Suprapubic skin (tissue), 4 donors: ENCODE measurements around the gene FERMT2. TPM values are rescaled to one million over a fixed set of nuclear protein-coding genes. Genes with fewer than 3 reads are reported as not detected.

ENCODE experiments used
- DNase-seq, 2 donors: peaks; one replicate each; pipeline ENCODE4 v3.0.0-alpha.2; 2019; ENCODE audit warnings: low spot score in 2 of 2
- H3K27ac ChIP-seq: fragments of 200-600 bp; sonication (generic); one replicate; pipeline ENCODE4 v1.5.1; 2019
- H3K27me3 ChIP-seq: fragments of 200-600 bp; sonication (generic); one replicate; pipeline ENCODE4 v1.5.1; 2019
- H3K36me3 ChIP-seq: fragments of 200-600 bp; sonication (generic); one replicate; pipeline ENCODE4 v1.5.1; 2019
- H3K4me1 ChIP-seq: fragments of 200-600 bp; sonication (generic); one replicate; pipeline ENCODE4 v1.5.1; 2019
- H3K4me3 ChIP-seq: fragments of 200-600 bp; sonication (generic); one replicate; pipeline ENCODE4 v1.5.1; 2019; ENCODE audit warnings: mild to moderate bottlenecking
- H3K9me3 ChIP-seq: fragments of 200-600 bp; sonication (generic); one replicate; pipeline ENCODE4 v1.5.1; 2019
- CTCF ChIP-seq, 2 donors: fragments of 200-600 bp in 1 of 2; fragments of 450-650 bp in 1 of 2; sonication (generic) in 1 of 2; IDR thresholded peaks; one replicate each; pipeline ENCODE4 v1.5.1; 2016 to 2019; ENCODE audit warnings: antibody characterized with exemption in 2 of 2, mild to moderate bottlenecking in 1 of 2, moderate library complexity in 1 of 2
- EP300 ChIP-seq: sonication (generic); formaldehyde crosslinking; IDR thresholded peaks from one replicate; pipeline ENCODE4 v1.6.1; 2017; ENCODE audit warnings: antibody characterized with exemption
- POLR2A ChIP-seq, 2 donors: fragments of 450-650 bp; IDR thresholded peaks; one replicate each; pipeline ENCODE4 v1.6.1; 2017; ENCODE audit warnings: antibody characterized with exemption in 2 of 2, mild to moderate bottlenecking in 2 of 2, moderate library complexity in 2 of 2
- POLR2AphosphoS5 ChIP-seq, 3 donors: sonication (generic); formaldehyde crosslinking; IDR thresholded peaks; one replicate each; pipeline ENCODE4 v1.6.1; 2017; ENCODE audit warnings: antibody characterized with exemption in 3 of 3
- WGBS: methylation state at CpG from one replicate; pipeline ENCODE4 v1.1.5; 2018; 5-methylcytosine and 5-hydroxymethylcytosine counted together
- total RNA-seq, 4 donors: library from RNA; depleted of rRNA; stranded (reverse); fragments of >200 nt; gene quantifications; one replicate each; pipeline ENCODE4 v1.1.0, GENCODE V29; 2016

Gene FERMT2
- total RNA-seq, 4 donors from 2014 or later, result 9.1 to 17.7 (median 15.1) TPM

- no peaks in the 10 kb centered on the region for H3K36me3 ChIP-seq
- H3K27ac ChIP-seq, result peak overlapping the region; percentile 3
- H3K27me3 ChIP-seq, result no peaks in the 10 kb centered on the region
- H3K4me3 ChIP-seq, result no peak overlapping the region
- TF ChIP-seq POLR2A (IDR thresholded peaks at IDR 0.05) (no peak), EP300 (no peak), CTCF (IDR thresholded peaks at IDR 0.05) (no peak), POLR2AphosphoS5 (IDR thresholded peaks at IDR 0.05) (no peak)
- H3K9me3 ChIP-seq, result no peaks in the 10 kb centered on the region
- 64% methylated on average over 3 of the region's 3 CpGs for WGBS
- no peak for DNase-seq
- H3K4me1 ChIP-seq, result no peaks in the 10 kb centered on the region
Measured at GRCh38 chr14:52906141-52906601, 44.7 kb downstream of the FERMT2 start.

- Histone ChIP-seq H3K9me3 (no peaks in the 10 kb centered on the region), H3K27me3 (no peaks in the 10 kb centered on the region), H3K36me3 (no peaks in the 10 kb centered on the region), H3K4me3 (no peak overlapping the region), H3K27ac (no peak overlapping the region), H3K4me1 (peaks cover 5% of the 10 kb centered on the region)
- DNase-seq, result no peak
- 50% methylated on average over 2 of the region's 2 CpGs for WGBS
- TF ChIP-seq CTCF (IDR thresholded peaks at IDR 0.05) (no peak), POLR2AphosphoS5 (IDR thresholded peaks at IDR 0.05) (no peak), POLR2A (IDR thresholded peaks at IDR 0.05) (no peak), EP300 (no peak)
Measured at GRCh38 chr14:52902971-52903619, 47.8 kb downstream of the FERMT2 start.

GRCh38 chr14:52901357-52901980 lies 49.4 kb downstream of the FERMT2 start:
- H3K4me3 ChIP-seq, result no peak overlapping the region
- no peaks in the 10 kb centered on the region for H3K27me3 ChIP-seq
- peaks cover 5% of the 10 kb centered on the region for H3K4me1 ChIP-seq
- TF ChIP-seq EP300 (no peak), POLR2AphosphoS5 (IDR thresholded peaks at IDR 0.05) (no peak), POLR2A (IDR thresholded peaks at IDR 0.05) (no peak)
- no peaks in the 10 kb centered on the region for H3K36me3 ChIP-seq
- DNase-seq, result no peak
- 65% methylated on average over 4 of the region's 4 CpGs for WGBS
- no peaks in the 10 kb centered on the region for H3K9me3 ChIP-seq
- H3K27ac ChIP-seq, result no peak overlapping the region

GRCh38 chr14:52900731-52901130 lies 50.1 kb downstream of the FERMT2 start:
- no peak overlapping the region for H3K27ac ChIP-seq
- TF ChIP-seq POLR2AphosphoS5 (IDR thresholded peaks at IDR 0.05), result no peak
- TF ChIP-seq POLR2A (IDR thresholded peaks at IDR 0.05), result no peak
- no peak for TF ChIP-seq CTCF (IDR thresholded peaks at IDR 0.05)
- TF ChIP-seq EP300, result no peak
- H3K9me3 ChIP-seq, result no peaks in the 10 kb centered on the region
- H3K27me3 ChIP-seq, result no peaks in the 10 kb centered on the region
- H3K4me3 ChIP-seq, result no peak overlapping the region
- no peaks in the 10 kb centered on the region for H3K36me3 ChIP-seq
- H3K4me1 ChIP-seq, result peaks cover 5% of the 10 kb centered on the region
- 60% methylated on average over 8 of the region's 8 CpGs for WGBS
- no peak for DNase-seq

GRCh38 chr14:52898496-52898895 lies 52.4 kb downstream of the FERMT2 start:
- Histone ChIP-seq H3K9me3 (no peaks in the 10 kb centered on the region), H3K27ac (no peak overlapping the region), H3K36me3 (no peaks in the 10 kb centered on the region), H3K4me1 (peaks cover 5% of the 10 kb centered on the region), H3K27me3 (no peaks in the 10 kb centered on the region), H3K4me3 (no peak overlapping the region)
- no peak for DNase-seq
- no peak for TF ChIP-seq CTCF (IDR thresholded peaks at IDR 0.05)
- no peak for TF ChIP-seq POLR2AphosphoS5 (IDR thresholded peaks at IDR 0.05)
- no peak for TF ChIP-seq EP300
- TF ChIP-seq POLR2A (IDR thresholded peaks at IDR 0.05), result no peak
- 88% methylated on average over 1 of the region's 1 CpG for WGBS
